ENCODE results near the gene HGS. TPM values are rescaled to one million over a fixed set of nuclear protein-coding genes. Genes with fewer than 3 reads are reported as not detected.
A peak's percentile ranks its signal among the peaks of the same experiment; 100 is the strongest.

HGS gene
- total and polyA plus RNA-seq, 2 of the 8 experiments (the other 6 are each of a cell fraction or from before 2014, with no cell fraction given) = 80.8 to 99.7 TPM

GRCh38 chr17:81734405-81735263 lies 50.8 kb downstream of the HGS start:
- 0 out of 2 replicates have a peak overlapping the region, but pooled peaks have one; percentile 53 for H2AK5ac ChIP-seq (ENCODE audit: low read depth, low read length)
- CTCF ChIA-PET (ENCODE audit: partially characterized antibody) = interaction anchor here (0.6 to 2.9 kb wide), 17 partner anchors 13 to 1200 kb away, joined by 3 to 21 read pairs (median 6); partner anchors contain the start of gene PPP1R27
- no peak overlapping the region for H2BK5ac ChIP-seq (ENCODE audit: low read depth, low read length)
- FAIRE-seq (no peak), DNase-seq (ENCODE audit: low read depth in 1 of 2, low spot score in 2 of 2) (no peak)
- no peaks in the 10 kb centered on the region for H3K79me1 ChIP-seq (ENCODE audit: low read depth, low read length)
- POLR2A ChIA-PET (ENCODE audit: partially characterized antibody) = interaction anchor here (0.8 to 25.9 kb wide), 6 partner anchors 26 to 152 kb away, joined by 3 to 348 read pairs (median 4); partner anchors contain the start of genes ARHGDIA, MRPL12 and SLC25A10
- peaks cover 0 to 17% (median 5%) of the 10 kb centered on the region in 4 experiments; a peak in 5 of 7 replicates for H3K4me1 ChIP-seq (replicated peaks in 1 of 4; ENCODE audit: control insufficient read depth in 3 of 4, insufficient read depth in 4 of 4, low read length in 3 of 4)
- H3K18ac ChIP-seq (ENCODE audit: extremely low read depth, low read length) = no peak overlapping the region
- WGBS, 2 experiments (ENCODE audit: extremely low coverage in 1 of 2, insufficient coverage in 1 of 2, insufficient read length in 1 of 2, insufficient replicate concordance in 2 of 2, low coverage in 1 of 2, low lambda C conversion rate in 2 of 2, missing lambda C conversion rate in 1 of 2) = 90% methylated on average over 34 of the region's 35 CpGs; no CpG with 5 or more reads in 1 of the 2 experiments
- no peak overlapping the region for H3K4me3 ChIP-seq (ENCODE audit: extremely low read depth in 1 of 4, insufficient read depth in 2 of 4, low read depth in 3 of 4, low read length in 4 of 4)
- H3K27me3 ChIP-seq (replicated peaks in 1 of 4; ENCODE audit: control insufficient read depth in 3 of 4, extremely low read depth in 1 of 4, insufficient read depth in 3 of 4, low read length in 3 of 4) = no peaks in the 10 kb centered on the region; a peak in 1 of 7 replicates
- no peak overlapping the region for H3K14ac ChIP-seq (ENCODE audit: insufficient read length)
- H4K5ac ChIP-seq (ENCODE audit: insufficient read length, low read depth, low read length) = no peak overlapping the region
- no peak overlapping the region for H4K8ac ChIP-seq (ENCODE audit: extremely low read depth, insufficient read depth, low read length)
- no peak overlapping the region for H3K4me2 ChIP-seq (ENCODE audit: insufficient read depth in 1 of 2, low read depth in 2 of 2, low read length in 2 of 2)
- H2BK15ac ChIP-seq (ENCODE audit: low read length) = no peak overlapping the region
- H2AFZ ChIP-seq (ENCODE audit: low read length) = no peak overlapping the region
- no peaks in the 10 kb centered on the region for H3K9me3 ChIP-seq (ENCODE audit: insufficient read depth in 2 of 2, low read depth in 1 of 2, low read length in 1 of 2)
- H4K91ac ChIP-seq (replicated peaks; ENCODE audit: insufficient read length, low read length) = no peak overlapping the region
- H4K20me1 ChIP-seq (replicated peaks in 1 of 2; ENCODE audit: control insufficient read depth in 1 of 2, insufficient read depth in 2 of 2, low read length in 2 of 2) = no peaks in the 10 kb centered on the region
- H3K36me3 ChIP-seq (ENCODE audit: control insufficient read depth in 2 of 4, insufficient read depth in 4 of 4, low read length in 3 of 4) = no peaks in the 10 kb centered on the region
- H2BK12ac ChIP-seq (ENCODE audit: low read depth, low read length) = no peak overlapping the region
- H3K9ac ChIP-seq (replicated peaks in 1 of 4; ENCODE audit: extremely low read depth in 1 of 4, low read depth in 3 of 4, low read length in 3 of 4) = no peak overlapping the region
- peak overlapping the region; percentile 21 for H3K4ac ChIP-seq (replicated peaks; ENCODE audit: insufficient read length, low read depth, low read length)
- H3K23ac ChIP-seq (ENCODE audit: insufficient read length) = no peak overlapping the region
- H2BK120ac ChIP-seq (replicated peaks; ENCODE audit: low read depth, low read length) = no peak overlapping the region
- H3K79me2 ChIP-seq (ENCODE audit: control insufficient read depth in 1 of 2, insufficient read depth in 2 of 2, low read length in 2 of 2) = no peaks in the 10 kb centered on the region
- H2BK20ac ChIP-seq (ENCODE audit: low read length) = no peak overlapping the region
- H3K27ac ChIP-seq (ENCODE audit: low read depth, low read length) = no peak overlapping the region
- no peak overlapping the region for H3K56ac ChIP-seq (replicated peaks; ENCODE audit: insufficient read length, low read depth, low read length)
- H3K23me2 ChIP-seq (ENCODE audit: low read depth, low read length) = no peaks in the 10 kb centered on the region; the same call in 1 of the 2 replicates
- TF ChIP-seq, protein P1, sequence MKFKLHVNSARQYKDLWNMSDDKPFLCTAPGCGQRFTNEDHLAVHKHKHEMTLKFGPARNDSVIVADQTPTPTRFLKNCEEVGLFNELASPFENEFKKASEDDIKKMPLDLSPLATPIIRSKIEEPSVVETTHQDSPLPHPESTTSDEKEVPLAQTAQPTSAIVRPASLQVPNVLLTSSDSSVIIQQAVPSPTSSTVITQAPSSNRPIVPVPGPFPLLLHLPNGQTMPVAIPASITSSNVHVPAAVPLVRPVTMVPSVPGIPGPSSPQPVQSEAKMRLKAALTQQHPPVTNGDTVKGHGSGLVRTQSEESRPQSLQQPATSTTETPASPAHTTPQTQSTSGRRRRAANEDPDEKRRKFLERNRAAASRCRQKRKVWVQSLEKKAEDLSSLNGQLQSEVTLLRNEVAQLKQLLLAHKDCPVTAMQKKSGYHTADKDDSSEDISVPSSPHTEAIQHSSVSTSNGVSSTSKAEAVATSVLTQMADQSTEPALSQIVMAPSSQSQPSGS (IDR thresholded peaks at IDR 0.05; ENCODE audit: low read length) = no peak
- TF ChIP-seq RXRA (IDR thresholded peaks at IDR 0.05; ENCODE audit: insufficient read depth, low read depth, low read length) (no peak), YY1 (IDR thresholded peaks at IDR 0.05; ENCODE audit: low read depth, low read length) (no peak), KDM1A (IDR thresholded peaks at IDR 0.05; ENCODE audit: borderline replicate concordance, low read length) (no peak), GTF2F1 (IDR thresholded peaks at IDR 0.05; ENCODE audit: borderline replicate concordance, low read depth, low read length) (no peak), BCL11A (IDR thresholded peaks at IDR 0.05; ENCODE audit: low read depth in 2 of 2, low read length in 2 of 2) (no peak), NANOG (IDR thresholded peaks at IDR 0.05; ENCODE audit: insufficient read depth, low read depth, low read length, poor library complexity, severe bottlenecking) (no peak), HDAC6 (IDR thresholded peaks at IDR 0.05; ENCODE audit: low read depth, low read length) (no peak), EP300 (IDR thresholded peaks at IDR 0.05; ENCODE audit: borderline replicate concordance in 1 of 2, low read depth in 2 of 2, low read length in 2 of 2) (no peak)

Data from H1 (cell line).